Sciatic nerve (tissue), 2 donors: Measurements from ENCODE around the gene MAGI1. TPM values are rescaled to one million over a fixed set of nuclear protein-coding genes. Genes with fewer than 3 reads are reported as not detected.
A peak's percentile ranks its signal among the peaks of the same experiment; 100 is the strongest.

Source experiments
- ATAC-seq: fragments of 200-7000 bp; cut with Tn5 transposase; one replicate; pipeline ENCODE4 v1.9.1; 2020; ENCODE audit warnings: mild to moderate bottlenecking, moderate library complexity
- DNase-seq: peaks from one replicate; pipeline ENCODE4 v3.0.0-alpha.2; 2020; ENCODE audit warnings: low spot score
- intact Hi-C: fragments of 100-400 bp; cut with DNase I; formaldehyde crosslinking; loops from one replicate; pipeline ENCODE4 v1.14.2; 2022
- total RNA-seq: library from RNA; stranded (reverse); fragmentation: NEBNext Ultra II Directional; extraction: Animal tissue kit (Norgen Biotek cat#: 25700); gene quantifications from one replicate; pipeline ENCODE4 v1.2.1, GENCODE V29; 2021
- donor health status: DM: no; HTN: no; CAD: no.
- donor health status: DM: no; HTN: no; CAD: no.

The MAGI1 gene
- 64.6 TPM for total RNA-seq

- ATAC-seq, result peak; percentile 94
- intact Hi-C loops, result no loop called here
- peak; percentile 90 for DNase-seq
These were observed at the start of gene MAGI1 for GRCh38 chr3:66038726-66039589. Gene MAGI1 (minus strand): TSS chr3:66038918. CDS start chr3:66038308, 610 bp downstream.

DNA sequence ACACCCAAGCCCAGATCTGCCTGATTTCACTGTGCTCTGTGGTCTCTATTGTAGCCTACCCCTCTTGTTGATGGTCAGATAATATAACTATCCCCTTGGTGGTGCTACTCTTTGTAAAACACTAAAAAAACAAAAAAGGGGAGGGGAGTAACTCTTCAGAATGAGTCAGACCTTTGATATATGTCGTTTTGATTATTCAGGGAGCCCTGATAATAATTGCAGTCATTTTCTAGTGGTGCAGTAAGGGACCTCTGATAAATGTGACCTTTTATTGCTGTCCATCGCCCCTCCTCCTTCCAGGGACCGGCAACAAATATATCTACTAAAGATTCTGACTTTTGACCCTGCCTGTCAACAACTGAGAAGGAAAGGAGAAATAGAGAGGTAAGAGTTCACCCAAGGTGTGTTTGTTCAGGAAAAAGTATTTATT lies 45.1 kb upstream of the MAGI1 start:
- no peak for ATAC-seq
- intact Hi-C loops, result no loop called here
- DNase-seq, result no peak

- ATAC-seq (no peak), DNase-seq (no peak)
- intact Hi-C loops, result no loop called here
These were observed 44.5 kb upstream of the MAGI1 start for GRCh38 chr3:66083096-66083678.

- no peak for ATAC-seq
- no peak for DNase-seq
These were observed 44.0 kb upstream of the MAGI1 start for GRCh38 chr3:66082679-66083078.

DNA sequence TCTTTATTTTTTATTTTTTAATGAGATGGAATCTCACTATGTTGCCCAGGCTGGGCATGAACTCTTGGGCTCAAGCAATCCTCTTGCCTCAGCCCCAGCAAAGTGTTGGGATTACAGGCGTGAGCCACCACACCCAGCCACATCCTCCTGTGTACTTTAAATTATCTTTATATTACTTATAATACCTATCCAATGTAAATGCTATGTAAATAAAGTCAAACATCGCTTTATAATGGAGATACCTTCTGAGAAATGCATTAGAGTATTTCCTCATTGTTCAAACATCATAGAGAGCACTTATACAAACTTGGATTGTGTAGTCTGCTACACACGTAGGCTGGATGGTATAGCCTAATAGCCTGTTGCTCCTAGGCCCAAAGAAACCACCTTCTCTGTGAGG lies 41.4 kb upstream of the MAGI1 start:
- DNase-seq (no peak), ATAC-seq (no peak)
- intact Hi-C loops, result no loop called here

More at GRCh38 chr3:66082679-66083078, 44.0 kb upstream of the MAGI1 start:
- intact Hi-C loops, result no loop called here

GRCh38 chr3:66077973-66078372 lies 39.3 kb upstream of the MAGI1 start:
- ATAC-seq (no peak), DNase-seq (no peak)
- intact Hi-C loops, result no loop called here

GRCh38 chr3:66076861-66077470 lies 38.2 kb upstream of the MAGI1 start:
- no peak for DNase-seq
- ATAC-seq, result peak; percentile 96
- intact Hi-C loops, result no loop called here

DNA sequence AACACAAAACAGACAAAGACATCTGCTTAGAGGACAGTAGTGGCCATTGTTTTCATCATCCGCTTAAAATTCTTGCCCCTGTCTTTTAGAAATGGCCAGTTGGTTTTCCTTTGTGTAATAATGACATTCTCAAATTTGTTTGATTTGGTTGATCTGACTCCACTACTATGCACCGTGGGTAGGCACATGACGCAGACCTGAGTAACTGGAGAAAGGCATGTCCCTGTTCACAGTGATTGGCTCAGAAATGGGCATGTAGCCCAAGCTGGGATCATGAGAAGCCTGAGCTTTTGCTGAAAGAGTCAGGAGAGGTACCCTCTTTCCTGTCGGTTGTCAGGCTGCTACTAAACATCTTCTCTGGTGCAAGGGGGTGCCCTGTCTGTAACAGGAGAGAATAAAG lies 36.6 kb upstream of the MAGI1 start:
- DNase-seq, result no peak
- intact Hi-C loops, result no loop called here
- ATAC-seq, result no peak

DNA sequence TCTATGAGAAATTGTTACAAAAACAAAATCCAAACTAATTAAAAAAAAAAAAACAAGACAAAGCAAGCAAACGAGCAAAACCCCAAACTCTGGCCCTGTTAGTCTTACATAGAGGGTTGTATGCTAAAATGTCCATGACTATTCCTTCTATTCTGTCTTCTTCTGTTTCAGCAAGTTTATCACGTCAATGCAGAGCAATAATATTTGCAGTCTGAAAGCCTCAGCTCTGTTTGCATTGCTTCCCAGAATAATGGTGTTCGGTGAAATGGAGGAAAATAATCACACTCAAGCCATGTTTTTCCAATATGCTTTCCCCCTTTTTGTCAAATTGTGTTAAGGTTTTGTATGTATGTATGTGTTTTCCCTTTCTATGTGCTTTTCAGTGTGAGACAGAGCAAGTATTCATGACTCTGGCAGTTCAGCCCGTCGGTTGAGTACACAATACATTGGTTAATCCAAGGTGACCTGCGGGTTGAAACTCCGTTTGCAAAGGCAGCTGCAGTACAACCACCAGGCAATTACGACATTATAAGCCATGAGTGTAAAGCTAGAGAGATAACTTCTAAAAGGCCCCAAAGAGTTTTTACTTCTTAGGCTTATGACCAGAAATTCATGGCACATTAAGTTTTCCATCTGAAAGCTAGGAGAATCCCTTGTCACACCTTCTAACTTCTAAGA lies 34.9 kb upstream of the MAGI1 start:
- ATAC-seq, result no peak
- intact Hi-C loops, result no loop called here
- DNase-seq, result no peak

GRCh38 chr3:66068255-66068654 lies 29.5 kb upstream of the MAGI1 start:
- intact Hi-C loops, result no loop called here
- ATAC-seq (no peak), DNase-seq (no peak)

DNA sequence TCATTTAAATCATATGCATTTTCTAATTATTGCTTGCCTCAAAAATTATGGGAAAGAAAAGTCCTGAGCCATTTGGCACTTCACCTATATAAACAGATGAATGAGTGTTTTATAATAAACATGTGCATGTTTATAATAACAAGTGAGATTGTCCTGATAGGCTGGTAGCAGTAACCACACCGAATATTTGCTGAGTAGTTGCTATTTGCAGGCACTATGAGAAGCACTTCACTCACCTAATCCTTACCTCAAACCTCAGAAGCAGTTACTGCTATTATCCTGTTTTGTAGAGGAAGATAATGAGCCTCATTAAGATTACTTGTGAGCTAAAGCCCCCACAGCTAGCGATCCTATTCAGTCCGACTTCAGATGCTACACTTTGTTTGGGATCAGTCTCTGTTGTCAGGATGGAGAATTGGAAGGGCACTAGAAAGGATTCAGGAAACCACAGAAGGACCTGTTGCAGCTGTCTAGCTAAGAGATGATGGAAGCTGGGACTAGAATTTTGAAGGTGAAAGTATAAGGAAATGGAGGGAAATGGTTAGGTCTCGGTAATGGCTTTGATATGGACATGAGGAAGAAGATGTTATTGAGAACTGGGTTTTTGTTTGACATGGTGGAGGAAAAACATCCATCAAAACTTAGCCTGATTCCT lies 28.4 kb upstream of the MAGI1 start:
- no peak for ATAC-seq
- intact Hi-C loops, result no loop called here

DNA sequence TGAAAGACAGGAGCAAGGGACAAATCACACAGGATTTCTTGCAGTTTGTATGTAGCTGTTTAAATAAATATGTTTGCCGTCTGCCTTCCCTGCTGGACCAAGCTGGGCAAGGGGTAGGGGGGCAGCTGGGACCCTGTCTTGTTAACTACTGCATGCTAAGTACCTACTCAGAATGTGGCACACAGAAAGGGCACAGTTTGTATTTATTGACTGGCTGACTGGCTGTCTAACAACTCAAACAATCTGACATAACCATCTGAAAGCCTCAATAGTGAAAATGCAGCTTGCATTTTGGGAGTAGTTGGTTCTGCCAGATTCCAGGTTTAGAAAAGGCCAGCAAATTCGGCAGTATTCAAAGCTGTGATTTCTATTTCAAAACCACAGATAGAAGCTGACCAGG lies 16.6 kb upstream of the MAGI1 start:
- intact Hi-C loops, result no loop called here
- DNase-seq (no peak), ATAC-seq (no peak)

More for the DNA sequence above, 28.4 kb upstream of the MAGI1 start:
- no peak for DNase-seq

- intact Hi-C loops, result no loop called here
- no peak for DNase-seq
- peak; percentile 94 for ATAC-seq
These were observed 14.9 kb upstream of the MAGI1 start for GRCh38 chr3:66053550-66054094.

DNA sequence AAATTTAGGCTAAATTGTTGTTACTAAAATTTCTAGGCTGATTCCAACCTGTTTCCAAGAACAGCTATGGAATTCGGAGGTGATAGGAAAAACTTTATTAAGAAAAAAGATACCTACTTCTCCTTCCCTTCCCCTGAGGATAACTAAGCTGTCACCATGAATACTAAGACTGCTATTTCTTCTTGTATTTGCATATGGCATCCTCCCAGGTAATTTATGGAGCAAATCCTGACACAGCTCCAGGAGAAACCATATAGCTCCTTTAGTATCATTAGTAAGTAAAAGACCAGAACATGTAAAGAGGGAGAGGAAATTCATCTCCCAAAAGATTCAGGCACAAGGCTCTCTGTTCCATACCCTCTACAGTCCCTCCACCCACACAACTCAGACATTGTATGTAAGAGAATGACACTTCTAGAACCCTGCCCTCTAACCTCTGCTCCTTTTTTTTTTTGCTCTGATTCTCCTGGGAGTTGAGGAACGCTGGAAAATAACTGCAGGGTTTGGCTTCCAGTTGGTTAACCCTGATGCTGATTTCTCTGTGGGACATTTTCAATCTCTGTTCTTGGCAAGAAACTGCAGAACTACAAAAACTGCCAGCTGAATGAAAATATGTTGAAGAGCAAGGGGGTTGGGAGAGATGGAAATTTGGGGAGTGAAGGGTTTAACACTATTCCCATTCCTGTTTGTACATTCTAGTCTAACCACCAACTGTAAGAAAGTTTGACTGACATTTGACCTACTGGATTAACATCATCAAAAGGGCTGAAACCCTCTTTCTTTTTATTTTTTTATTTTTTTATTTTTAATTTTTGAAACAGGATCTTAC lies 14.2 kb upstream of the MAGI1 start:
- DNase-seq (no peak), ATAC-seq (peak; percentile 60)
- intact Hi-C loops, result no loop called here

DNA sequence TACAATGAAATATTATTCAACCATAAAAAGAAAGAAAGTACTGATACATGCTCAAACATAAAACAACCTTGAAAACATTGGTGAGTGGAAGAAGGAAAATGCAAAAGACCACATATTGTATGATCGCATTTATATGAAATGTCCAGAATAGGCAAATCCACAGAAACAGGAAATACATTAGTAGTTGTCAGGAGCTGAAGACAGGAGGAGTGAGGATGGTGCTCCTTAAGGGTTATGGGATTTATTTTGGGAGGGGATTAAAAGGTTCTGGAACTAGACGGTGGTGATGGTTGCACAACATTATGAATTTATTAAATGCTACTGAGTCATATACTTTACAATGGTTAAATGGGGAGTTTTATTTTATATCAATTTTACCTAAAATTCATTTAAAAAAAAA lies 12.1 kb upstream of the MAGI1 start:
- ATAC-seq, result no peak

DNA sequence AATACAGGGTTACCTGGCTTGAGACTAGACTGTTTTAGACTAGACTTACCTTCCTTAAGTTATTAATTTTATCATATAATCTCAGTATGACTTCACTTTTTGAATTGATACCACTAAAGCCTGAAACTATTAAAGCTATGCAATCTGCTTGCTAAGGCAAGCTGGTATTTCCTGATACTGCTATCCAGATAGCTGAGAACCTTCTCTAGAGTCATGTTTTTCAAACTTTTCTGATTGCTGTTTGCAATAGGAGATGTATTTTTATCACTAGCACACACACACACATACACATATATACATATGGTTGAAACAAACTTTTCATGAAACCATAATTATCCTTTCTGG lies 9.3 kb upstream of the MAGI1 start:
- DNase-seq, result no peak
- intact Hi-C loops, result no loop called here
- ATAC-seq, result no peak

More for the DNA sequence above, 12.1 kb upstream of the MAGI1 start:
- DNase-seq, result no peak
- intact Hi-C loops, result no loop called here

DNA sequence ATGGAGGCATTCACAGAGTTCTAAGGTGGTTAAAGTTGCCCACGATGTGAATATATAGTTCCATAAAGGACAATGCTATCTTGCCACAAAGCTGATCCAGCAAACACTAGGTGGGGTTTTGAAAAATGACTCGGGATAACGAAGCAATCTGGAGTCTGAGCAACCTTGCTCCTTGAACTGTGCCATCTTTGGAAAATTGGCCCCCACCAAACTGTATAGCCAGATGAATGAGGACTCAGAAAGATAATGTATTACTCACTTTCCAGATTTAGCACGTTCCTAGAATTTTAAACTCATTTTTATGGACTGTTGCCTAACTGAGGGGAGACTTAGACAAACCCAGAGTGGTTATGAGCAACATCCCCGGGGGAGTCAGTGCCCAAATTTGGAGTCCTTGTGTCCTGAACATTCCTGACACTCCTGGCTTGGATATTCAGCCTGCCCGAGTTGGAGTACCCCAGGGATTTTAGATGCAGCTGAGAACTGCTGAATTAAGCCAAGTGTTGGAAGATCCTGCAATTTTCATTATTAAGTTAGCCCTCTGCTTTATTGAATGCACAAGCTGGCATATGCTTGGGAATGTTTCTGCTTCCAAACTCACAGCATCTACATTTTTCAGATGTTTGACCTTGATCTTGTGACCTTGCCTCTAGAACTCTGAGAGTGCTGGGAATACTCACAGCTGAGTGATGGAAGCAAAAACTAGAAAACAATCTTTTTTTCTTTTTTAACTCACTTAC lies 8.8 kb upstream of the MAGI1 start:
- intact Hi-C loops, result no loop called here
- peak; percentile 68 for ATAC-seq
- no peak for DNase-seq
